Peyer's patch (tissue), 4 donors: ENCODE data around the gene PLIN5. TPM values are rescaled to one million over a fixed set of nuclear protein-coding genes. Genes with fewer than 3 reads are reported as not detected.

Experiments
- DNase-seq, 3 donors: peaks; one replicate each; pipeline ENCODE4 v3.0.0-alpha.2; 2017 to 2019
- H3K27ac ChIP-seq, 4 donors: fragments of 200-600 bp; sonication (generic); one replicate each; pipeline ENCODE4 v1.5.1; 2016 to 2019
- H3K27me3 ChIP-seq, 2 donors: fragments of 200-600 bp; sonication (generic); one replicate each; pipeline ENCODE4 v1.5.1; 2019
- H3K36me3 ChIP-seq, 3 donors: fragments of 200-600 bp; sonication (generic); one replicate each; pipeline ENCODE4 v1.5.1; 2016 to 2019
- H3K4me1 ChIP-seq, 4 donors: fragments of 200-600 bp; sonication (generic); one replicate each; pipeline ENCODE4 v1.5.1; 2016 to 2019
- H3K4me3 ChIP-seq, 4 donors: fragments of 200-600 bp; sonication (generic); 1 replicate in 3 of 4; 2 replicates in 1 of 4; pipeline ENCODE4 v1.5.1; 2016 to 2019; ENCODE audit warnings: mild to moderate bottlenecking in 1 of 4
- H3K9me3 ChIP-seq, 4 donors: fragments of 200-600 bp; sonication (generic); one replicate each; pipeline ENCODE4 v1.5.1; 2016 to 2019; ENCODE audit warnings: mild to moderate bottlenecking in 1 of 4
- CTCF ChIP-seq, 6 experiments: fragments of 450-650 bp in 4 of 6; fragments of 200-600 bp in 2 of 6; sonication (generic) in 1 of 6; IDR thresholded peaks; one replicate each; pipeline ENCODE4 v1.5.1; 2017 to 2019; ENCODE audit warnings: antibody characterized with exemption in 6 of 6, mild to moderate bottlenecking in 3 of 6, moderate library complexity in 1 of 6
- POLR2A ChIP-seq, 2 donors: fragments of 450-650 bp; IDR thresholded peaks; one replicate each; pipeline ENCODE4 v1.5.1; 2017; ENCODE audit warnings: antibody characterized with exemption in 2 of 2, mild to moderate bottlenecking in 2 of 2, moderate library complexity in 2 of 2
- total RNA-seq, 4 donors: library from RNA; depleted of rRNA; stranded (reverse); fragments of >200 nt; gene quantifications; one replicate each; pipeline ENCODE4 v1.1.0, GENCODE V29; 2016

PLIN5 gene
- total RNA-seq, 4 donors from 2014 or later: 2.1 to 3.2 TPM; not detected in 2

GRCh38 chr19:4576016-4576933 lies 41.3 kb upstream of the PLIN5 start:
- peak overlapping the region in 2 of 4 donors; percentile 50 to 52 for H3K27ac ChIP-seq
- H3K27me3 ChIP-seq: peaks cover 0 to 12% of the 10 kb centered on the region in 2 donors

GRCh38 chr19:4575267-4576015 lies 40.4 kb upstream of the PLIN5 start:
- Histone ChIP-seq H3K27me3 (peaks cover 0 to 5% of the 10 kb centered on the region in 2 donors), H3K4me1 (peaks cover 0 to 3% (median 0%) of the 10 kb centered on the region in 4 donors), H3K36me3 (no peaks in the 10 kb centered on the region), H3K27ac (peak overlapping the region in 2 of 4 donors; percentile 50 to 52), H3K4me3 (no peak overlapping the region), H3K9me3 (no peaks in the 10 kb centered on the region)
- TF ChIP-seq CTCF (IDR thresholded peaks at IDR 0.05): no peak
- no peak for TF ChIP-seq POLR2A (IDR thresholded peaks at IDR 0.05)
- DNase-seq: no peak

More at GRCh38 chr19:4576016-4576933, 41.3 kb upstream of the PLIN5 start:
- Histone ChIP-seq H3K4me3 (no peak overlapping the region), H3K9me3 (no peaks in the 10 kb centered on the region), H3K4me1 (peaks cover 0 to 11% (median 0%) of the 10 kb centered on the region in 4 donors), H3K36me3 (no peaks in the 10 kb centered on the region)
- TF ChIP-seq POLR2A (IDR thresholded peaks at IDR 0.05): no peak
- TF ChIP-seq CTCF (IDR thresholded peaks at IDR 0.05): peak; percentile 26 to 62 (median 59)
- DNase-seq: peak; percentile 61 to 83 (median 77)

- Histone ChIP-seq H3K27me3 (no peaks in the 10 kb centered on the region), H3K27ac (no peak overlapping the region), H3K36me3 (no peaks in the 10 kb centered on the region), H3K4me1 (no peaks in the 10 kb centered on the region), H3K9me3 (no peaks in the 10 kb centered on the region), H3K4me3 (no peak overlapping the region)
- no peak for TF ChIP-seq CTCF (IDR thresholded peaks at IDR 0.05)
- TF ChIP-seq POLR2A (IDR thresholded peaks at IDR 0.05): no peak
- DNase-seq: no peak
Measured at GRCh38 chr19:4573682-4574081, 38.7 kb upstream of the PLIN5 start.

- Histone ChIP-seq H3K27ac (no peak overlapping the region), H3K36me3 (no peaks in the 10 kb centered on the region), H3K27me3 (no peaks in the 10 kb centered on the region), H3K9me3 (no peaks in the 10 kb centered on the region), H3K4me1 (no peaks in the 10 kb centered on the region), H3K4me3 (no peak overlapping the region)
- no peak for DNase-seq
- TF ChIP-seq POLR2A (IDR thresholded peaks at IDR 0.05) (no peak), CTCF (IDR thresholded peaks at IDR 0.05) (no peak)
Measured at GRCh38 chr19:4571305-4571917, 36.4 kb upstream of the PLIN5 start.

GRCh38 chr19:4570916-4571304 lies 35.9 kb upstream of the PLIN5 start:
- H3K27ac ChIP-seq: no peak overlapping the region
- no peaks in the 10 kb centered on the region for H3K9me3 ChIP-seq
- no peak overlapping the region for H3K4me3 ChIP-seq
- no peaks in the 10 kb centered on the region for H3K4me1 ChIP-seq
- H3K27me3 ChIP-seq: no peaks in the 10 kb centered on the region
- no peak for DNase-seq
- no peaks in the 10 kb centered on the region for H3K36me3 ChIP-seq
- no peak for TF ChIP-seq POLR2A (IDR thresholded peaks at IDR 0.05)
- TF ChIP-seq CTCF (IDR thresholded peaks at IDR 0.05): no peak
